Stimulated activated naive CD4-positive, alpha-beta T cell treated with Interleukin-2 at 50 U/mL for 16 hours (primary cell): Measurements from ENCODE around the gene EPB41L5.
"Not testable (repeated sequence)": the region's sequence is repeated elsewhere in the genome, so short reads cannot be mapped to it uniquely, and the experiment has no call there.

ENCODE experiments used
- DNase-seq: peaks from one replicate; lab custom pipeline; 2025; lab: John Stamatoyannopoulos, UW

The EPB41L5 gene

DNA sequence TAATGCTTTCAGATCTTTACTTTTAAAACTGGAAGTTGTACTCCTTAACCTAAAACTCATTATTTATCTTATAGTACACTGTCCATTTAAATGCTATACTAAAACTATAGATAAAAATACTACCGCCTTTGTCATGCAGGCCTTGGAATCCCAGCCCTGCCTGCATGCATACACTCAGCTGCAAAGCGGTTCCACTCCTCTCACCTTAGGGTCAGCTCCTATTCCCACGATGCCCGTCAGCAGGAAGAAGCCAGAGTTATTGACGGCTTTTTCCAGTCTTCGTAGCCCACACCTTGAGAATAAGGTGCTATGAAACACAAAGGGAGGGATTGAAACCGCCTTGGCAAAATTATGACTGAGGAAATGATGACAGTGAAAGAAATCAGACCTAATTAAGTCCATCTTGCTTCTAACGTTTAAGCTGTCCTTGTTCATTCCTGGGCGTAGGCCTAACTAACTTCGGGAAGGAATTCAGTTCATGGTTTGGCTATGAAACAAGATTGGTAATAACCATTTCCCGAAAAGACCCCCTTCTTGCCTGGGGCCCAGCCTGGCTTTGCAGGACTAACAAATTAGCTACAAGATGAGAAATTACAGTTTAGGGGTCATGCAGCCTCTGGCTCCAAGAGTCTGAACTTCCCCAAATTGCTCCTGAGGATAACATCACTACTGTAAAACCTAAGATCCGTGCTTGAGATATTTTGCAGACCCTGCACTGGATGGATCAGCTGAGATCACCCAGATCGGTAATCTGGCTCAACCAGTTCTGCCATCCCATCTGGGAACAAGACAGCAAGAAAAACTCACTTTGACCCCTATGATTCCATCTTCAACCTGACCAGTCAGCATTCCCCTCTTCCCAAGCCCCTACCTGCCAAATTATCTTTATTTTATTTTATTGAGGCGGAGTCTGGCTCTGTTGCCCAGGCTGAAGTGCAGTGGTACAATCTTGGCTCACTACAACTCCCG, 17.1 kb downstream of the EPB41L5 start:
- DNase-seq, result no peak

DNA sequence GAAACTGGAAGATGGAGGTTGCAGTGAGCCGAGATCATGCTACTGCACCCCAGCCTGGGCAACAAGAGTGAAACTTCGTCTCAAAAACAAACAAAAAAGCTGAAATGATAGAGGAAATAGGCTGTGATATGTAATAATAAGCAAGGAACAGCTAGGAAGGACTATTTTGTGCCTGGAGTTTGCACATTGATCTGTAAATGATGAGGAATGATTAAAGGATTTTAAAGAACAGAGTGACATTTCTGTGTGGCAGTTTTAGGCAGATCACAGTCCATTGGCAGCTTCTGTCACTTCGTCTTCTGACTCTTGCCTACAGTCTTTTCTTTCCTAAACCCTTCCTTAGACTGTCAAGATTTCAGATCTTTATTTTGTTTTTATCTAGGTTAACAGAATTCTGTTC, 19.4 kb downstream of the EPB41L5 start:
- DNase-seq, result no peak

DNA sequence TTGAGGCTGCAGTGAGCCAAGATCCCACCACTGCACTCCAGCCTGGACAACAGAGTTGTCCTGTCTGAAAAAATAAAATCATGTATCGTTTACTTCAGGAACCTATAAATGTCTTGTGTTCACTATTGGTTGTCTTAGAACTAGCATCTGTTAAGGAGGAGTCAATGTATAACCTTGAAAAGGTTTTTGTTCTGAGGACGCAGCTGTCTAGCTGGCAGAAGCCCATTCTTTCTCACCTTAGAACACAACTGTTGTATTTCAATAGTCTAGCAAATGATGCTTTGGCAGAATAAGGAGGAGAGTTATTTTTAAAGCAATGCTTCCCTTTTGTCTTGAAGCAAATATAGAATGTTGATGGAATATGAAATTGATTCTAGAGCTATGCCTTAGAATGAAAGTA, 21.1 kb downstream of the EPB41L5 start:
- DNase-seq, result no peak

DNA sequence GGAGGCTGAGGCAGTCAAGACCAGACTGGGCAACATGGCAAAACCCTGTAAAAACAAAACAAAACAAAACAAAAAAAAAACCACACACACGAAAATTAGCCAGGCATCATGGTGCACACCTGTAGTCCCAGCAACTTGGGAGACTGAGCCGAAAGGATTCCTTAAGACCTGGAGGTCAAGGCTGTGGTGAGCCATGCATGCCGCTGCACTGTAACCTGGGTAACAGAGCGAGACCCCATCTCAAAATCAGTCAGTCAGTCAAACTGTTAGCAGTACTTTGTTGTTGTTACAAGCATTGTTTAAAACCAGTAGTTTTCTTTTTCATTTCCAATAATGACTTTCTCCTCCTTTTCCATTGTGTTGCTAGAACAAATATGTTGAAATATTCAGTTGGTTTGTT, 21.7 kb downstream of the EPB41L5 start:
- no peak for DNase-seq

DNA sequence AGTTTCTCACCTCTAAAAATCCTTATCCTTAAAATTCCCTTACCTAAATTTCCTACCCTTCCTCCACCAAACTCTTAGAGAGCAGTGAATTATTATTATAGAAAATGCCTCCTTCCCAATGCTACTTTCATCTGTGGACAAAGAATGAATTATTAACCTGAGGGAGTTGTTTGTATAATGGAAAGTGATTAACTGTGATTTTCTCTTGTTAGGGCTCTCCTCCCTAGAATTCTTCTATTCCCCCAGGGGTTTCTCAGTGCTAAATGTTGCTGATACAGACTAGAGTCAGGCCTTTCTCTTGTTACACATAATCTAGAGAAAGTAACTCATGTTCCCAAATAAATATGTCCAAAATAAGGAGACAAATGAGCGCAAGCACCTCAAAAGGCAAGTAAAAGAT, 23.3 kb downstream of the EPB41L5 start:
- no peak for DNase-seq

DNA sequence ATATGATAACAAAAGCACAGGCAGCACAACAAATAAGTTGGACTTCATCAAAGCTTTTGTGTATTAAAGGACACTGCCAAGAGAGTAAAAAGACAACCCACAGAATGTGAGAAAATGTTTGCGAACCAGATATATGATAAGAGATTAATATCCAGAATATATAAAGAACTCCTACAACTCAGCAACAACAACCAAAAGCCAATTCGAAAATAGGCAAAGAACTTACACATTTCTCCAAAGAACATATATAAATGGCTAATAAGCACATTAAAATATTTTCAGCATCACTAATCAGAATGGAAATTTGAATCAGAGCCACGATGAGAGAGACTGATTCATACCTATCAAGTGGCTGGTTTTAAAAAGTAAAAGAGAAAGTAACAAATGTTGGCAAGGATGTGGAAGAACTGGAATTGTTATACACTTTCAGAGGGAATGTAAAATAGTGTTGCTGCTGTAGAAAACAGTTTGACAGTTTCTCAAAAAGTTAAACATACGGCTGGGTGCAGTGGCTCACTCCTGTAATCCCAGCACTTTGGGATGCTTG, 25.2 kb downstream of the EPB41L5 start:
- DNase-seq, result no peak

DNA sequence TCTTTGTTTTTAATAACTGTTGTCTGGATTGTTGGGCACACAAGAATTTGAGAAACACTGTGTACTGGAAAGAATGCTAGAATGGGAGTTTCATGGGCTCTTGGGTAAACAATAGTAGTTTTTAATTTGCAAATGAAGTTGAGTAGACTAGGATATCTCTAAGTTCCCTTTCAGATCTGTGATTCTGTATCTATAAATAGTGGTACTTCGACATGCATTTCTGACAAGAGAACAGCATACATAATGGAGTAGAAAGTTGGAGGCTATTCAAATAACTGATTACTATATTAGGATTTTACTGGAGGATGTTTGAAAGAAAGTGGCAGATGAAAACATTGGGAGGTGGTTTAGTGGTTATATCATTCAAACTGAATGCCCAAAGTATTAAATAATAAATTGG, 29.5 kb downstream of the EPB41L5 start:
- no peak for DNase-seq

DNA sequence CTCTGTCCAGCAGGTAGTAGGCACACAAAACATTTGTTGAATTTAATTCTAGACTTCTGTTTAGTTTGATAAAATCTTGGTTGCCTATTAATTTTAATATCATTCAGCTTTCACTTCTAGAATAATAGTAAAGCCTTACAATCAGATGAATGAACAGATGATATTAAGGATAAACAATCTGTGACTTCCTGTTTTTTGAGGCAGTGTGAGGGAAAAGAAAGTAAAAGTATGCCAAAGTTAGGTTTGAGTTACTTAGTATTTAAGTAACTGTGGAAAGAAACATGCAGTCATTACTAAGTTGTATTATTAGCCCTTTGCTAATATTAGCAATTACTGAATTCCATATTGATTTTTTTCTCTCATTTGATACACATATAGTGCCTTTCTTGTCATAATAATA, 31.5 kb downstream of the EPB41L5 start:
- DNase-seq, result no peak

DNA sequence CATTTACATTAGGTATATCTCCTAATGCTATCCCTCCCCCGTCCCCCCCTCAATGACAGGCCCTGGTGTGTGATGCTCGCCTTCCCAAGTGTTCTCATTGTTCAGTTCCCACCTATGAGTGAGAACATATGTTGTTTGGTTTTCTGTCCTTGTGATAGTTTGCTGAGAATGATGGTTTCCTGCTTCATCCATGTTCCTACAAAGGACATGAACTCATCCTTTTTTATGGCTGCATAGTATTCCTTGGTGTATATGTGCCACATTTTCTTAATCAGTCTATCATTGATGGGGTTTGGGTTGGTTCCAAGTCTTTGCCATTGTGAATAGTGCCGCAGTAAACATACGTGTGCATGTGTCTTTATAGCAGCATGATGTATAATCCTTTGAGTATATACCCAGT, 32.9 kb downstream of the EPB41L5 start:
- not testable (repeated sequence) for DNase-seq

DNA sequence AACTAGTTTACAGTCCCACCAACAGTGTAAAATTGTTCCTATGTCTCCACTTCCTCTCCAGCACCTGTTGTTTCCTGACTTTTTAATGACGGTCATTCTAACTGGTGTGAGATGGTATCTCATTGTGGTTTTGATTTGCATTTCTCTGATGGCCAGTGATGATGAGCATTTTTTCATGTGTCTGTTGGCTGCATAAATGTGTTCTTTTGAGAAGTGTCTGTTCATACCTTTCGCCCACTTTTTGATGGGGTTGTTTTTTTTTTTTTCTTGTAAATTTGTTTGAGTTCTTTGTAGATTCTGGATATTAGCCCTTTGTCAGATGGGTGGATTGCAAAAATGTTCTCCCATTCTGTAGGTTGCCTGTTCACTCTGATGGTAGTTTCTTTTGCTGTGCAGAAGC, 33.4 kb downstream of the EPB41L5 start:
- DNase-seq, result not testable (repeated sequence)

DNA sequence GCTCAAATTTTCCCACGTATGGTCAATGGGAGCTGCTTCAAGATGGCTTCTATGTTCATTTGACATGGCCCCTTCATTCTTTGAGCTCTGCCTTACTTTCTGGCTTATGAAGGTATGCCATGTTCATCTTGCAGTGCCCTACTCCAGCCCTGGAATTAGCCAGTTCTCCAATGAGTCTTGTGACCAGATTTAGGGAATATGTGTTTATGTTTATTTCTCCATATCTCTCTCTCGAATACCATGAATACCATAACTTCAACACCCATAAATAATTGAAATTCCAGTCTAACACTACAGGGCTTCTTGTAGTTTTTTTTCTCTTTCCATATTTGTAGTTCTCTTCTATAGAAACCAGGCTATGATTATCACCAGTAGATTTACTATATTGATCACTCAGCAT, 39.7 kb downstream of the EPB41L5 start:
- no peak for DNase-seq

DNA sequence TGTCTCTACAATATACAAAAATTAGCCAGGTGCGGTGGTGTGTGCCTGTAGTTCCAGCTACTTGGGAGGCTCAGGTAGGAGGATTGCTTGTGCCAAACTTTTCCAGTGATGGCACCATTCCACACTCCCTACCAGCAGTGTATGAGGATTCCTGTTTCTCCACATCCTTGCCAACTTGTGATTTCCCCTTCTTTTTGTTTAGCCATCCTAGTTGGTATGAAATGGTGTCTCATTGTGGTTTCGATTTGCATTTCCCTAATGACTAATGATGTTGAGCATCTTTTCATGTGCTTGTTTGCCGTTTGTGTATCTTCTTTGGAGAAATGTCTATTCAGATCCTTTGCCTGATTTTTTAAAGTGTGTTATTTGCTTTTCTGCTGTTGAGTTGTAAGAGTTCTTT, 41.0 kb downstream of the EPB41L5 start:
- DNase-seq, result no peak

DNA sequence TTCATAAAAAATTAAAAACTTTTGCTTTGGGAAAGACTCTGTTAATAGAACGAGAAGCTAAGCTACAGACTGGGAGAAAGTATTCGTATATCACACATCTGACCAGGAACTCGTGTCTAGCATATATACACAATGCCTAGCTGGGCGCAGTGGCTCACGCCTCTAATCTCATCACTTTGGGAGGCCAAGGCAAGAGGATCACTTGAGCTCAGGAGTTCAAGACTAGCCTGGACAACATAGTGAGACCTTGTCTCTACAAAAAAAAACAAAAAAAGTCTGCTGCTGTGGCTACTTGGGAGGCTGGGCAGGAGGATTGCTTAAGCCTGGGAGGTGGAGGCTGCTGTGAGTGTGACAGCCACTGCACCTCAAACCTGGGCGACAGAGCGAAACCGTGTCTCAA, 46.6 kb downstream of the EPB41L5 start:
- DNase-seq, result no peak

DNA sequence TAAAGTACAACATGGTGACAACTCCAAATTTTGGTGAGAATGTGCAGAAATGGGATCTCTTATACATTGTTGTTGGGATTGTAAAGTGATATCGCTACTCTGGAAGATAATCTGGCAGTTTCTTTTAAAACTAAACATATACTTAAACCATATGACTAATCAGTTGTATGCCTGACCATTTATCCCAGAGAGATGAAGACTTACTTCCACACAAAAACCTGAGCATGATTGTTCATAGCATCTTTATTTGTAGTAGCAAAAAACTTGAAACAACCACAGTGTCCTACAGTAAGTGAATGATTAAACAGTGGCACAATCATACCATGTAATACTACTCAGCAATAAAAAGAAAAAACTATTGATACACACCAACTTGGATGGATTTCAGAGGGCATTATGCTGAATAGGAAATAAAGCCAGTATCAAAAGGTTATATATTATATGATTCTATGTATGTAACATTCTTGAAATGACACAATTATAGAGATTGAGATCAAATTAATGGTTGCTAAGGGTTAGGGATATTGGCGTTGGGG, 47.3 kb downstream of the EPB41L5 start:
- no peak for DNase-seq

DNA sequence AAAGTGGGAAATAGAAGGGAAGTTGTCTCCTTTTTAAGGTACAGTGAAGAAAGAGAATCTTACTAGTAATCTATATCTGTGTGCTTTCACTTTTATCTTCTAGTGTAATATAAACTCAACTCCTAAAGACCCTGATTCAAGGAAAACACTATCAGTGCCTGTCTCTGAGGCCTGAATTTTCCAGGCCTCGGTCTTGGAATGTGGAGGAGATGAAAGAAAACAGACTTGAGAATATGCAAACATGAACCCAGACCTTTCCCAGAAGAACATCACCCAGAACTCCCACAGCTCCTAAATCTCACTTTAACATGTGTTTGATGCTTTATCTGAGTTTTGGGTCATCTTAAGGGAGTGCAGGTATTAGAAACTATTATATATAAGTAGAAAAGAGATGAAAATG, 51.8 kb downstream of the EPB41L5 start:
- DNase-seq, result no peak

DNA sequence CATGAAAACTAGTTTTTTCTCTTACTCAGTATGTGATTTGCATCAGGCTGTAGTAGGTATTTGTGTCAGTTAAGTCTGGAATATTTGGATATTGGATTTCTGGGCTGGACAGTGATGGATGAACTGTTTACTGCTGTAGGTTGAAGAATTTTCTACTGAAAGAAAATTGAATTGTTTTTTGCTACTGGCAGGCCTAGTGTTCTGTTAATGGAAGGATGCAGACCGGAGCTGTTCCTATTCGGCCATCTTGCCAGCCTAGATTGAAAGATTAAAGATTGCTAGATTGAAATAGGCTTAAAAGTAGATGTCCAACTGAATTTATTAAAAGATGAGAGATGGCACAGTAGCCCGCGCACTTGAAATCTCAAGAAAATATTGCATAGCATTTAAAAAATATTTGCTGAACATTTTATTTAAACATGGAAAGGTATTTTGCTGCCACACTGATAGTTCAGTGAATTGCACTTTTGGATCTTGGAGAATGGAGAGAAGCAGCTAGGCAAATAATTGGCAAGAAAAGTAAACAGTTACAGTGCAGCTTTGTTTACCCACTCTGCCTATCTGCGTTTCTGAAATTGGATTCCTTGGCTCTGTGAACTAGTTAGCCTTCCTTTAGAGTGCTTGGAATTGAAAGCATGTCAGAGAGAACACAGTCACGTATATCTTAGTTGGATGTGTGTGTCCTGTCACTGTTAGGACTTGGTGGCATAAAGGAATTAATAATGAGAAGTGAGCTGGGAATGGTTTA, 54.1 kb downstream of the EPB41L5 start:
- no peak for DNase-seq

DNA sequence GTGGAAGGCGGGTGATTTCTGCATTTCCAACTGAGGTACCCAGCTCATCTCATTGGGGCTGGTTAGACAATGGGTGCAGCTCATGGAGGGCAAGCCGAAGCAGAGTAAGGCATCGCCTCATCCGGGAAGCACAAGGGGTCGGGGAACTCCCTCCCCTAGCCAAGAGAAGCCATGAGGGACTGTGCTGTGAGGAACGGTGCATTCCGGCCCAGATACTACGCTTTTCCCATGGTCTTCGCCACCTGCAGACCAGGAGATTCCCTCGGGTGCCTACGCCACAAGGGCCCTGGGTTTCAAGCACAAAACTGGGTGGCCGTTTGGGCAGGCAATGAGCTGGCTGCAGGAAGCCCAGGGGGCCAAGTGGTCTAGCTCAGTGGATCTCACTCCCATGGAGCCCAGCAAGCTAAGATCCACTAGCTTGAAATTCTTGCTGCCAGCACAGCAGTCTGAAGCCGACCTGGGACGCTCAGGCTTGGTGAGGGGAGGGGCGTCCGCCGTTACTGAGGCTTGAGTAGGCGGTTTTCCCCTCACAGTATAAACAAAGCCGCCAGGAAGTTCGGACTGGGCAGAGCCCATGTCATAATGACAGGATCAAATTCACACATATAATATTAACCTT, 55.3 kb downstream of the EPB41L5 start:
- not testable (repeated sequence) for DNase-seq

DNA sequence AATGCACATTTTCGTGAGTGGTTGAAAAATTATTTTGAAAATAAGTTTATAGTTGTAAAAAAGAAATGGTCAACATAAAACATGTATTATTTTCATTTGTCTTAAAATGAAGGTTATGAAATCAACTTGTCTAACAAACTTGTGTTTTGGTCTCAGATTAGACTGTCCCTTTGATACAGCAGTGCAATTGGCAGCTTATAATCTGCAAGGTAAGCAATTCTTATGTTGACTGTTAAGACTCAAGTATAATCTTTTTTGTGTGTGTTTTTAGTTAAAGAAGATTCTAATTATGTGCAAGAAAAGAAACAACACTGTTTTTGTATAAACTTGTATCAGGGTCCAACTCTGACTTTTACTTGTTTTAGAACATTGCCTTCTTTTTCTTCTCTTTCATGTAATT, 62.7 kb downstream of the EPB41L5 start:
- no peak for DNase-seq

DNA sequence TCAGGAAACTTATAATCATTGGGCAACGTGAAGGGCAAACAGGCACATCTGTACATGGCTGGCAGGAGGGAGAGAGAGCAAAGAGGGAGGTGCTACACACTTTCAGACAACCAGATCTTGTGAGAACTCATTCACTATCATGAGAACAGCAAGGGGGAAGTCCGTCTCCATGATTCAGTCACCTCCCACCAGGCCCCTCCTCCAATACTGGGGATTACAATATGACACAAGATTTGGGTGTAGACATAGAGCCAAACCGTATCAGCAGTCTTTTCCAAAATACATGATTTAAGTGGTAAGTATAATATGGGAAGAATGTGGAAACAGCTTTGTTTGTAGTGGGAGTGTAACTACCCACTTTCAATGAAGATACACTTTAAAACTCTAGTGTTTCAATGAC, 65.0 kb downstream of the EPB41L5 start:
- DNase-seq, result no peak

DNA sequence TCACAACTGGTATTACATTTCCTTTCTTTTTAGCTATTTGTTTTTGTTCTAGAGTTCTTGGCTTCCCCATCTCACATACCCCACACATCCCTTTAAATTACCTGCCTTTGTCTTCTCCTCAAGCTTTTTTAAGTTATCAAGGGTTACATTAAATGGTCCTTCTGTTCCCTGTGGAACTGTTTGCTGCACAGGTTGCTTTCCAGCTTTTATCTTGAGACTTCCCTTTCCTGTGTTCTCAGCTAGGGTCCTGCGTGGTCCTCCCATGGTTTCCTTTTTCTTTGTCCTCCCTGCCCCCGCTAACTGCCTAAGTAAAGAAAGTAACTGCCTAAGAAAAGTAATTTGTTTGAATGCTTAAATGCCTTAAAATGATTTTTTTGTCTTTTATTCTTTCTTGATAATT, 66.8 kb downstream of the EPB41L5 start:
- no peak for DNase-seq

DNA sequence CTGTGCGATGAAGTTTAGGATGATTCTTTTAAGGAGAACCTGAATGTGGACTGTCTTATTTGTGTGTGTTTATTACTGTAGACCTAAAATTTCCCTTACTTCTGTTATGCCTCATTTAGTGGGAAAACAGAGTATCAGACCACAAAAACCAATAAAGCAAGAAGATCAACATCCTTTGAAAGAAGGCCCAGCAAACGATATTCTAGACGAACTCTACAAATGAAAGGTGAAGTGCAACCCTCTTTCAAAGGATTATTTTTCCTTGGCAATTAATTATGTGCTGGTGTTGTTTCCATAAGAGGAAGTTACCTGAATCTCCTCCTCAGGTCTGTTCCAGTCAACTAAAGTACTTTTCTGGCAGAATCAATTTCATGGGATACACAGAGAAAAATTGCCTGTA, 78.6 kb downstream of the EPB41L5 start:
- no peak for DNase-seq

DNA sequence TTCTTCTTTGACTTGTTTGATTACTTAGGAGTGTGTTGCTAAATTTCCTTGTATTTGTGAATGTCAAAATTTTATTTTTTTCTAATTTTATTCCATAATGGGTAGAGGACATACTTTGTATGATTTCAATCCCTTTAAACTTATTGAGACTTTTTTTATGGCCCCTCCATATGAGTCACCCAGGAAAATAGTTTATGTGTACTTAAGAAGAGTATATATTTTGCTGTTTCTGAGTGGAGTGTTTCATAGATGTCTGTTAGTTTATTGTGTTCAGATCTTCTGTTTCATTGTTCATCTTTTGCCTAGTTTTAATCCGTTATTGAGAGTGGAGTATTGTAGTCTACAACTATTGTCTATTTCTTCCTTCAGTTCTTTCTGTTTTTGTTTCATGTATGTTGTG, 81.9 kb downstream of the EPB41L5 start:
- no peak for DNase-seq
